K562 (cell line): ENCODE results near the gene SMAGP. TPM values are rescaled to one million over a fixed set of nuclear protein-coding genes. Genes with fewer than 3 reads are reported as not detected.

Source experiments
- BCLAF1 ChIP-seq, 2 experiments: fragments of 450-650 bp in 1 of 2; IDR thresholded peaks; 2 replicates each; pipeline ENCODE4 v1.6.1; 2011 to 2017; ENCODE audit warnings: low read depth in 2 of 2, antibody characterized with exemption in 1 of 2, borderline replicate concordance in 1 of 2, low read length in 1 of 2, mild to moderate bottlenecking in 1 of 2, mixed read lengths in 1 of 2; ENCODE audit not compliant: control insufficient read depth in 1 of 2
- BRD9 ChIP-seq: fragments of 450-650 bp; IDR thresholded peaks from 2 replicates; pipeline ENCODE4 v1.6.1; 2018; ENCODE audit warnings: low read depth; ENCODE audit not compliant: partially characterized antibody
- CBX3 ChIP-seq, 2 experiments: IDR thresholded peaks; 1 replicate in 1 of 2; 2 replicates in 1 of 2; pipeline ENCODE4 v1.6.1; 2012; ENCODE audit warnings: inconsistent platforms in 2 of 2, low read length in 2 of 2, borderline replicate concordance in 1 of 2, control low read depth in 1 of 2
- CHD1 ChIP-seq: fragments of 200-600 bp; sonication (generic); IDR thresholded peaks from one replicate; pipeline ENCODE4 v1.6.1; 2012; ENCODE audit warnings: mild to moderate bottlenecking, moderate library complexity, low read length, inconsistent platforms
- CTBP1 ChIP-seq: fragments of 450-650 bp; IDR thresholded peaks from 2 replicates; pipeline ENCODE4 v1.6.1; 2016; ENCODE audit warnings: borderline replicate concordance
- KDM4B ChIP-seq, 2 experiments: fragments of 450-650 bp in 1 of 2; sonication (generic) in 1 of 2; IDR thresholded peaks; 2 replicates each; pipeline ENCODE4 v1.6.1; 2016 to 2017; ENCODE audit warnings: borderline replicate concordance in 2 of 2, antibody characterized with exemption in 1 of 2, low read depth in 1 of 2, mild to moderate bottlenecking in 1 of 2
- LEF1 ChIP-seq: fragments of 450-650 bp; IDR thresholded peaks from 2 replicates; pipeline ENCODE4 v1.6.1; 2016; ENCODE audit warnings: mild to moderate bottlenecking
- NBN ChIP-seq: fragments of 450-650 bp; IDR thresholded peaks from 2 replicates; pipeline ENCODE4 v1.6.1; 2016; ENCODE audit warnings: low read depth, mild to moderate bottlenecking
- NR4A1 ChIP-seq, 2 experiments: fragments of 250-450 bp in 1 of 2; fragments of 450-650 bp in 1 of 2; sonication (Bioruptor Pico) in 1 of 2; IDR thresholded peaks; 2 replicates each; pipeline versions ENCODE4 v1.4.0 to v1.6.1; 2016 to 2020; ENCODE audit warnings: mild to moderate bottlenecking in 2 of 2, missing compliant biosample characterization in 1 of 2, missing genetic modification characterization in 1 of 2, moderate library complexity in 1 of 2
- PRDM10 ChIP-seq: fragments of 450-650 bp; IDR thresholded peaks from 2 replicates; pipeline ENCODE4 v1.6.1; 2018; ENCODE audit not compliant: partially characterized antibody
- PTTG1 ChIP-seq: fragments of 450-650 bp; IDR thresholded peaks from 2 replicates; pipeline ENCODE4 v1.6.1; 2016; ENCODE audit warnings: low read depth, mild to moderate bottlenecking, missing genetic modification characterization, missing compliant biosample characterization
- RFX7 ChIP-seq: fragments of 250-450 bp; sonication (Bioruptor Pico); IDR thresholded peaks from 2 replicates; pipeline ENCODE4 v1.5.1; 2021; ENCODE audit warnings: mild to moderate bottlenecking
- SOX6 ChIP-seq: fragments of 450-650 bp; IDR thresholded peaks from 2 replicates; pipeline ENCODE4 v1.6.1; 2014; ENCODE audit warnings: mild to moderate bottlenecking
- SP2 ChIP-seq: IDR thresholded peaks from 2 replicates; pipeline ENCODE4 v1.6.1; 2011; ENCODE audit warnings: mild to moderate bottlenecking, low read depth, low read length, moderate library complexity; ENCODE audit not compliant: poor library complexity, severe bottlenecking; ENCODE audit errors: extremely low read depth
- SPI1 ChIP-seq: IDR thresholded peaks from 2 replicates; pipeline ENCODE4 v1.6.1; 2011; ENCODE audit warnings: low read depth, low read length, control low read depth, borderline replicate concordance
- SRSF9 ChIP-seq: fragments of 200-400 bp; formaldehyde crosslinking; IDR thresholded peaks from 2 replicates; pipeline ENCODE4 v1.6.1; 2017; ENCODE audit warnings: low read depth, low read length, borderline replicate concordance
- WHSC1 ChIP-seq: IDR thresholded peaks from one replicate; pipeline ENCODE4 v1.6.1; 2012; ENCODE audit warnings: low read length, control low read depth, inconsistent platforms
- ZKSCAN3 ChIP-seq: fragments of 250-450 bp; sonication (Bioruptor Pico); IDR thresholded peaks from 2 replicates; pipeline ENCODE4 v1.4.0; 2020
- ZNF143 ChIP-seq: sonication (generic); formaldehyde crosslinking; IDR thresholded peaks from 2 replicates; pipeline ENCODE4 v1.9.0; 2022; ENCODE audit warnings: mild to moderate bottlenecking, missing genetic modification reagents
- ZNF253 ChIP-seq: fragments of 250-450 bp; sonication (Bioruptor Pico); conservative IDR thresholded peaks from 2 replicates; pipeline ENCODE4 v1.6.1; 2021; ENCODE audit warnings: mild to moderate bottlenecking
- ZNF431 ChIP-seq: sonication (generic); formaldehyde crosslinking; IDR thresholded peaks from 2 replicates; pipeline ENCODE4 v1.8.0; 2022; ENCODE audit warnings: mild to moderate bottlenecking, missing genetic modification reagents
- ZNF551 ChIP-seq: fragments of 250-450 bp; sonication (Bioruptor Pico); IDR thresholded peaks from 2 replicates; pipeline ENCODE4 v1.5.0; 2021; ENCODE audit warnings: mild to moderate bottlenecking, moderate library complexity
- polyA plus RNA-seq, 8 experiments: library from polyadenylated mRNA; depleted of rRNA in 4 of 8; stranded (reverse) in 5 of 8; unstranded in 3 of 8; fragments of >200 nt; fragmentation: Nextera tagmentation in 2 of 8; fragmentation: Illumina TruSeq in 1 of 8; extraction: Ambion mirVana in 2 of 8; extraction: Trizol in 1 of 8; gene quantifications; 2 replicates each; pipeline versions ENCODE4 v1.2.1 to v1.2.3, GENCODE V29; 2011 to 2014; ENCODE audit warnings: inconsistent platforms in 1 of 8, missing spikeins in 1 of 8
- total RNA-seq, 7 experiments: library from RNA; depleted of rRNA in 6 of 7; stranded (reverse); fragments of >200 nt in 6 of 7; fragmentation: Illumina TruSeq in 2 of 7; extraction: Trizol in 2 of 7; gene quantifications; 2 replicates each; pipeline versions ENCODE4 v1.2.1 to v1.2.3, GENCODE V29; 2011 to 2021; ENCODE audit warnings: low replicate concordance in 1 of 7

Gene SMAGP
- total and polyA plus RNA-seq, 9 of the 15 experiments (the other 6 are each of a cell fraction or from before 2014, with no cell fraction given) = 23.1 to 62.3 (median 29.9) TPM

DNA sequence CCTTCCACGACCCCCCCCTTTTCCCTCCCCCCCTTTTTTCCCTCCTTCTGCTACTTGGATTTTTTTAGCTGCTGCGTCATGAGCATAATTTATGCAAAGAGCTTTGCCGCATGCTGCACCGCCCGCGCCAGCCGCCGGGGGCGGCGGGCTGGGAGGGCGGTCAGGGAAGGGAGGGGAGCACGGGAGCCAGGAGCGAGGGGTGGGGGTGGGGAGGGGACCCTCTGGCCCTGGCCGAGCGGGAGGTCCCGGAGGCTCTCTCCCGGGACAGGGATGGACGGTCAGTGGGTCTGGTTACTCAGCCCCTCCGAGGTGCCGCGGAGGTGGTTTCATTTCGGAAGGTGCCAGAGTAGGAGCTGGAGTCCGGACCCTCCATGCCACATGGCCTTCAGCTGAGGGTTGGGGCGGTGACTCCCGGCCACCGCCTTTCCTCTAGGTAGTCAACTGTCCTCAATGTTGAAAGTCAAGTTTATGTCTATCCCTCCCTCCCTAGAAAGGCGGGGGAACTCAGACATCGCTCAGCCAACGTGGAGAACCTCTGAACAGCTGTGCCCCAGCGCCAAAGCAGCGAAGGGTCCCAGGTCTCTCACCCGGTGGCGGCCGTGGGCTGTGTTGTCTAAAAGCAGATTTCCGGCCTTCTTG is 52.1 kb downstream of the SMAGP start, which contains the start of gene POU6F1 (continued):
- TF ChIP-seq CBX3 (IDR thresholded peaks at IDR 0.05; ENCODE audit: borderline replicate concordance in 1 of 2, low read length in 2 of 2) (no peak; a peak in 1 of 3 replicates), BCLAF1 (IDR thresholded peaks at IDR 0.05; ENCODE audit: borderline replicate concordance in 1 of 2, control insufficient read depth in 1 of 2, low read depth in 2 of 2, low read length in 1 of 2) (no peak), ZNF143 (CRISPR knock-in tag) (no peak), SOX6 (no peak), CTBP1 (no peak), LEF1 (no peak), ZKSCAN3 (no peak), ZNF431 (CRISPR knock-in tag) (no peak), RFX7 (CRISPR knock-in tag) (no peak), SPI1 (no peak), SP2 (no peak), PRDM10 (no peak), WHSC1 (no peak), BRD9 (no peak), NBN (0 out of 2 replicates have a peak, but pooled peaks have one; percentile 18), SRSF9 (no peak), NR4A1 (CRISPR knock-in tag; IDR thresholded peaks at IDR 0.05) (no peak), NR4A1 (tag; IDR thresholded peaks at IDR 0.05) (no peak), ZNF551 (no peak), PTTG1 (tag) (no peak), ZNF253 (CRISPR knock-in tag) (no peak), CHD1 (no peak), KDM4B (IDR thresholded peaks at IDR 0.05; ENCODE audit: borderline replicate concordance in 2 of 2, low read depth in 1 of 2) (no peak)
